ENCODE data around the gene PRRG2.
A peak's percentile ranks its signal among the peaks of the same experiment; 100 is the strongest.

Gene PRRG2

GRCh38 chr19:49566302-49566701, 14.8 kb upstream of the PRRG2 start:
- H3K27me3 ChIP-seq: no peaks in the 10 kb centered on the region
- H3K4me1 ChIP-seq (ENCODE audit: control insufficient read depth in 1 of 2, insufficient read depth in 1 of 2, low read depth in 1 of 2, low read length in 1 of 2): no peaks in the 10 kb centered on the region
- no peak for TF ChIP-seq CTCF (IDR thresholded peaks at IDR 0.05)
- H3K27ac ChIP-seq: no peak overlapping the region
- H3K9me3 ChIP-seq: no peaks in the 10 kb centered on the region
- no peak overlapping the region for H3K4me3 ChIP-seq (ENCODE audit: low read depth in 1 of 2, low read length in 1 of 2)
- peaks cover 15% of the 10 kb centered on the region for H3K36me3 ChIP-seq

- no peaks in the 10 kb centered on the region for H3K9me3 ChIP-seq
- no peaks in the 10 kb centered on the region for H3K27me3 ChIP-seq
- no peak overlapping the region for H3K27ac ChIP-seq
- no peaks in the 10 kb centered on the region for H3K4me1 ChIP-seq (ENCODE audit: control insufficient read depth in 1 of 2, insufficient read depth in 1 of 2, low read depth in 1 of 2, low read length in 1 of 2)
- H3K36me3 ChIP-seq: peaks cover 16% of the 10 kb centered on the region
- H3K4me3 ChIP-seq (ENCODE audit: low read depth in 1 of 2, low read length in 1 of 2): no peak overlapping the region
- no peak for TF ChIP-seq CTCF (IDR thresholded peaks at IDR 0.05)
These were observed 13.2 kb upstream of the PRRG2 start for GRCh38 chr19:49567861-49568441.

- H3K27me3 ChIP-seq: no peaks in the 10 kb centered on the region
- peak; percentile 71 for TF ChIP-seq CTCF (IDR thresholded peaks at IDR 0.05)
- H3K9me3 ChIP-seq: no peaks in the 10 kb centered on the region
- peaks cover 23% of the 10 kb centered on the region for H3K36me3 ChIP-seq
- H3K27ac ChIP-seq: no peak overlapping the region
- no peak overlapping the region for H3K4me3 ChIP-seq (ENCODE audit: low read depth in 1 of 2, low read length in 1 of 2)
- H3K4me1 ChIP-seq (ENCODE audit: control insufficient read depth in 1 of 2, insufficient read depth in 1 of 2, low read depth in 1 of 2, low read length in 1 of 2): no peaks in the 10 kb centered on the region
These were observed 10.8 kb upstream of the PRRG2 start for GRCh38 chr19:49570138-49570856.

GRCh38 chr19:49570997-49571676, 10.0 kb upstream of the PRRG2 start:
- Histone ChIP-seq H3K9me3 (no peaks in the 10 kb centered on the region), H3K36me3 (peaks cover 31% of the 10 kb centered on the region), H3K27ac (no peak overlapping the region), H3K27me3 (no peaks in the 10 kb centered on the region), H3K4me3 (ENCODE audit: low read depth in 1 of 2, low read length in 1 of 2) (no peak overlapping the region), H3K4me1 (ENCODE audit: control insufficient read depth in 1 of 2, insufficient read depth in 1 of 2, low read depth in 1 of 2, low read length in 1 of 2) (no peaks in the 10 kb centered on the region)
- no peak for TF ChIP-seq CTCF (IDR thresholded peaks at IDR 0.05)

GRCh38 chr19:49573009-49573408, 8.1 kb upstream of the PRRG2 start:
- H3K9me3 ChIP-seq: no peaks in the 10 kb centered on the region
- H3K4me1 ChIP-seq (ENCODE audit: control insufficient read depth in 1 of 2, insufficient read depth in 1 of 2, low read depth in 1 of 2, low read length in 1 of 2): no peaks in the 10 kb centered on the region
- no peak overlapping the region for H3K4me3 ChIP-seq (ENCODE audit: low read depth in 1 of 2, low read length in 1 of 2)
- peaks cover 35% of the 10 kb centered on the region for H3K36me3 ChIP-seq
- H3K27me3 ChIP-seq: no peaks in the 10 kb centered on the region
- TF ChIP-seq CTCF (IDR thresholded peaks at IDR 0.05): no peak
- H3K27ac ChIP-seq: no peak overlapping the region
